Muscle of leg (tissue), 11 donors: ENCODE measurements around the gene AKT3. TPM values are rescaled to one million over a fixed set of nuclear protein-coding genes. Genes with fewer than 3 reads are reported as not detected.

ENCODE experiments used
- DNase-seq: peaks from one replicate; pipeline ENCODE4 v3.0.0; 2013
- H3K27ac ChIP-seq: one replicate; pipeline ENCODE4 v1.5.1; 2013; ENCODE audit warnings: mild to moderate bottlenecking, low read length, control low read depth
- H3K27me3 ChIP-seq: one replicate; pipeline ENCODE4 v1.6.1; 2013; ENCODE audit warnings: low read length; ENCODE audit not compliant: control insufficient read depth, insufficient read depth
- H3K36me3 ChIP-seq: one replicate; pipeline ENCODE4 v1.6.1; 2013; ENCODE audit warnings: low read length; ENCODE audit not compliant: control insufficient read depth, insufficient read depth
- H3K4me1 ChIP-seq: one replicate; pipeline ENCODE4 v1.6.1; 2013; ENCODE audit warnings: low read length; ENCODE audit not compliant: control insufficient read depth, insufficient read depth
- H3K4me3 ChIP-seq: one replicate; pipeline ENCODE4 v1.5.1; 2013; ENCODE audit warnings: low read length, control low read depth
- H3K9me3 ChIP-seq: replicated peaks from 2 replicates; pipeline ENCODE4 v1.6.1; 2013; ENCODE audit warnings: low read depth, low read length; ENCODE audit not compliant: control insufficient read depth
- WGBS: methylation state at CpG from one replicate; pipeline ENCODE4 v1.1.5; 2013; ENCODE audit warnings: missing lambda C conversion rate; ENCODE audit not compliant: insufficient coverage; 5-methylcytosine and 5-hydroxymethylcytosine counted together
- polyA plus RNA-seq, 8 donors: library from polyadenylated mRNA; unstranded; fragments of 120-200 nt; gene quantifications; one replicate each; pipeline versions ENCODE4 v1.2.1 to v1.2.3, GENCODE V29; 2013; ENCODE audit warnings: inconsistent platforms in 1 of 8, low replicate concordance in 1 of 8; ENCODE audit not compliant: insufficient read length in 8 of 8, insufficient read depth in 1 of 8
- total RNA-seq: library from RNA; stranded (reverse); fragments of 120-200 nt; gene quantifications from one replicate; pipeline ENCODE4 v1.2.4, GENCODE V29; 2013

The AKT3 gene
- total and polyA plus RNA-seq, 9 donors = 14.3 to 25.0 (median 19.6) TPM

- H3K9me3 ChIP-seq = peaks cover 12% of the 10 kb centered on the region
- H3K36me3 ChIP-seq = peaks cover 2% of the 10 kb centered on the region
- no peak overlapping the region for H3K4me3 ChIP-seq
- no peaks in the 10 kb centered on the region for H3K27me3 ChIP-seq
- H3K27ac ChIP-seq = no peak overlapping the region
- 80% methylated on average over 1 of the region's 5 CpGs for WGBS
- H3K4me1 ChIP-seq = no peaks in the 10 kb centered on the region
- peak; percentile 32 for DNase-seq
Measured at GRCh38 chr1:243642936-243643335, 207.1 kb downstream of the AKT3 start.

GRCh38 chr1:243639027-243639658 is 210.9 kb downstream of the AKT3 start:
- WGBS = 100% methylated on average over 2 of the region's 4 CpGs

GRCh38 chr1:243638186-243638585 is 211.9 kb downstream of the AKT3 start:
- no peak overlapping the region for H3K4me3 ChIP-seq
- no peak overlapping the region for H3K27ac ChIP-seq
- peaks cover 2% of the 10 kb centered on the region for H3K36me3 ChIP-seq
- no peaks in the 10 kb centered on the region for H3K27me3 ChIP-seq
- peaks cover 9% of the 10 kb centered on the region for H3K9me3 ChIP-seq
- DNase-seq = no peak
- no peaks in the 10 kb centered on the region for H3K4me1 ChIP-seq
- 60% methylated on average over 1 of the region's 4 CpGs for WGBS

More at GRCh38 chr1:243639027-243639658, 210.9 kb downstream of the AKT3 start:
- H3K36me3 ChIP-seq = peaks cover 2% of the 10 kb centered on the region
- no peaks in the 10 kb centered on the region for H3K27me3 ChIP-seq
- no peak overlapping the region for H3K27ac ChIP-seq
- DNase-seq = no peak
- H3K4me3 ChIP-seq = no peak overlapping the region
- no peaks in the 10 kb centered on the region for H3K4me1 ChIP-seq
- peaks cover 9% of the 10 kb centered on the region for H3K9me3 ChIP-seq

- H3K4me3 ChIP-seq = no peak overlapping the region
- peaks cover 6% of the 10 kb centered on the region for H3K9me3 ChIP-seq
- H3K27me3 ChIP-seq = no peaks in the 10 kb centered on the region
- 100% methylated on average over 1 of the region's 2 CpGs for WGBS
- H3K27ac ChIP-seq = no peak overlapping the region
- H3K4me1 ChIP-seq = no peaks in the 10 kb centered on the region
- H3K36me3 ChIP-seq = peaks cover 6% of the 10 kb centered on the region
- DNase-seq = no peak
Measured at GRCh38 chr1:243628476-243628907, 221.6 kb downstream of the AKT3 start.

GRCh38 chr1:243623841-243624240 is 226.2 kb downstream of the AKT3 start:
- H3K27me3 ChIP-seq = no peaks in the 10 kb centered on the region
- H3K36me3 ChIP-seq = peaks cover 9% of the 10 kb centered on the region
- no peak overlapping the region for H3K4me3 ChIP-seq
- no peak for DNase-seq
- 100% methylated on average over 1 of the region's 2 CpGs for WGBS
- no peaks in the 10 kb centered on the region for H3K4me1 ChIP-seq
- no peak overlapping the region for H3K27ac ChIP-seq
- peaks cover 11% of the 10 kb centered on the region for H3K9me3 ChIP-seq

GRCh38 chr1:243621973-243622372 is 228.1 kb downstream of the AKT3 start:
- Histone ChIP-seq H3K27me3 (no peaks in the 10 kb centered on the region), H3K4me1 (no peaks in the 10 kb centered on the region), H3K9me3 (peaks cover 11% of the 10 kb centered on the region), H3K4me3 (no peak overlapping the region), H3K27ac (no peak overlapping the region), H3K36me3 (peaks cover 7% of the 10 kb centered on the region)
- no peak for DNase-seq
- WGBS = no CpG with 5 or more reads among the region's 2 CpGs

- no peak for DNase-seq
- no peak overlapping the region for H3K27ac ChIP-seq
- peaks cover 11% of the 10 kb centered on the region for H3K9me3 ChIP-seq
- H3K4me3 ChIP-seq = no peak overlapping the region
- H3K4me1 ChIP-seq = no peaks in the 10 kb centered on the region
- H3K36me3 ChIP-seq = peaks cover 4% of the 10 kb centered on the region
- WGBS = no CpG with 5 or more reads among the region's 3 CpGs
- no peaks in the 10 kb centered on the region for H3K27me3 ChIP-seq
Measured at GRCh38 chr1:243620096-243620495, 229.9 kb downstream of the AKT3 start.

- Histone ChIP-seq H3K4me3 (no peak overlapping the region), H3K27me3 (no peaks in the 10 kb centered on the region), H3K36me3 (no peaks in the 10 kb centered on the region), H3K9me3 (no peaks in the 10 kb centered on the region), H3K27ac (no peak overlapping the region), H3K4me1 (no peaks in the 10 kb centered on the region)
- no CpG with 5 or more reads among the region's 2 CpGs for WGBS
- no peak for DNase-seq
Measured at GRCh38 chr1:243609698-243610097, 240.3 kb downstream of the AKT3 start.

- no peaks in the 10 kb centered on the region for H3K27me3 ChIP-seq
- no peak for DNase-seq
- peaks cover 4% of the 10 kb centered on the region for H3K9me3 ChIP-seq
- WGBS = no CpG with 5 or more reads among the region's 2 CpGs
- H3K36me3 ChIP-seq = no peaks in the 10 kb centered on the region
- H3K4me3 ChIP-seq = no peak overlapping the region
- no peaks in the 10 kb centered on the region for H3K4me1 ChIP-seq
- H3K27ac ChIP-seq = no peak overlapping the region
Measured at GRCh38 chr1:243605604-243606003, 244.4 kb downstream of the AKT3 start.

- DNase-seq = no peak
- Histone ChIP-seq H3K27me3 (no peaks in the 10 kb centered on the region), H3K4me3 (no peak overlapping the region), H3K36me3 (no peaks in the 10 kb centered on the region), H3K4me1 (no peaks in the 10 kb centered on the region), H3K9me3 (peaks cover 4% of the 10 kb centered on the region), H3K27ac (no peak overlapping the region)
Measured at GRCh38 chr1:243601720-243602119, 248.3 kb downstream of the AKT3 start.

- Histone ChIP-seq H3K4me3 (no peak overlapping the region), H3K27ac (no peak overlapping the region), H3K36me3 (no peaks in the 10 kb centered on the region), H3K27me3 (no peaks in the 10 kb centered on the region), H3K4me1 (no peaks in the 10 kb centered on the region), H3K9me3 (peaks cover 4% of the 10 kb centered on the region)
- DNase-seq = no peak
- WGBS = 55% methylated on average over 2 of the region's 2 CpGs
Measured at GRCh38 chr1:243598433-243598832, 251.6 kb downstream of the AKT3 start.
